Measurements from ENCODE around the gene FNDC3B. TPM values are rescaled to one million over a fixed set of nuclear protein-coding genes. Genes with fewer than 3 reads are reported as not detected.

The FNDC3B gene
- total RNA-seq, 4 donors from 2014 or later, result 59.8 to 72.6 (median 65.6) TPM

GRCh38 chr3:172138792-172139507, 99.6 kb downstream of the FNDC3B start:
- H3K27ac ChIP-seq (replicated peaks in 1 of 4), result peak overlapping the region; percentile 47 to 69 (median 58)
- TF ChIP-seq POLR2AphosphoS5 (IDR thresholded peaks at IDR 0.05) (peak; percentile 37 to 51), CTCF (IDR thresholded peaks at IDR 0.05) (no peak)
- no peak overlapping the region for H3K4me3 ChIP-seq
- 67% methylated on average over 6 of the region's 6 CpGs for WGBS
- H3K27me3 ChIP-seq, result no peaks in the 10 kb centered on the region
- H3K4me1 ChIP-seq, result peaks cover 81 to 87% (median 85%) of the 10 kb centered on the region in 4 donors
- H3K9me3 ChIP-seq, result no peaks in the 10 kb centered on the region
- no peaks in the 10 kb centered on the region for H3K36me3 ChIP-seq
- DNase-seq (ENCODE audit: extremely low spot score), result no peak
- intact Hi-C loops (cut with DNase I), result no loop called here

GRCh38 chr3:172139528-172140276, 100.3 kb downstream of the FNDC3B start:
- Histone ChIP-seq H3K4me1 (peaks cover 79 to 83% (median 81%) of the 10 kb centered on the region in 4 donors), H3K27ac (replicated peaks in 1 of 4) (peak overlapping the region; percentile 58 to 70 (median 68)), H3K4me3 (no peak overlapping the region), H3K36me3 (no peaks in the 10 kb centered on the region), H3K9me3 (no peaks in the 10 kb centered on the region), H3K27me3 (no peaks in the 10 kb centered on the region)
- no peak for DNase-seq (ENCODE audit: extremely low spot score)
- TF ChIP-seq CTCF (IDR thresholded peaks at IDR 0.05), result no peak
- TF ChIP-seq EP300 (IDR thresholded peaks at IDR 0.05), result no peak
- no peak for TF ChIP-seq POLR2AphosphoS5 (IDR thresholded peaks at IDR 0.05)
- TF ChIP-seq POLR2A (IDR thresholded peaks at IDR 0.05; ENCODE audit: low read depth), result no peak
- intact Hi-C loops (cut with DNase I), result no loop called here
- WGBS, result 78% methylated on average over 3 of the region's 3 CpGs

DNA sequence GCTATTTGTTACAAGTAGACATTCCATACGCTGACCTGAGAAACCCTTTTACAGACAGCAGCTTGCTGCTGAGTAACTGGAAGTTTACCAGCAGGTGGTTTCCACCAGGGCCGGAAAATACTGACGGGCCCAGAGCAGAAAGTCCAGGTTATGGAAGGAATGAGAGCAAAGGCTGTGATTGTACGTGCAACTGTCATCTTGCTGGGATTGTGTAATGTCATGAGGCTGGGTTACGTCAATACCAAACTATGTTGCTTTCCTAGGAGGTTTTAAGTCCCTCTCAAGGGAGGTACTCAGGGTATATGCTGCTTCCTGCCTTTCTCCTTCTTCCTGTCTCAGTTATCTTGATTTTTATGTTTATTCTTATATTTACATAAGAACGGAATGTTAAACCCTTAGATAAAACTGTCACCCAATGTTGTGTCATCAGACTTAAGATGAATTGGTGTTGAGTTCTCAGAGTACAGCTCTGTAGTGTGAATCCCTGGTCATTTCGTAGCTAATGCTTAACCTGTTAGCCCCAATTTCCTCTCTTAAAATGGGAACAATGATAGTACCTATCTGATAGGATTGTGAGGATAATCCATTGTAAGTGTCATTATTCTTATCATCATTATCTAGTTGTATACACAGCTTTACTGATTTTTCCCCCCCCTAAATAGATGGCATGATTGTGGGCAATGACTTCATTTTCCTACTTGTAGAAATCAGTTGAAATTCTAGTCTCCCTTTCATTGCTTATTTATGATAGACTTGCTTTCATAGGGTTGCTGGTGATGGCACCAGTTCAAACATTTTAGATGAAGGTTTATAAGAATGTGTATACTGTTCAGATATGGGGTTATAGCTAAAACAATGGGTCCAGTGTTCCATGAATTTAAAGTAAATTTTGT, 101.4 kb downstream of the FNDC3B start:
- WGBS, result 11% methylated on average over 7 of the region's 7 CpGs
- H3K27me3 ChIP-seq, result no peaks in the 10 kb centered on the region
- H3K36me3 ChIP-seq, result no peaks in the 10 kb centered on the region
- H3K4me1 ChIP-seq, result peaks cover 69 to 77% (median 72%) of the 10 kb centered on the region in 4 donors
- peak overlapping the region; percentile 24 to 70 (median 68) for H3K27ac ChIP-seq (replicated peaks in 1 of 4)
- no peaks in the 10 kb centered on the region for H3K9me3 ChIP-seq
- TF ChIP-seq EP300 (IDR thresholded peaks at IDR 0.05), result no peak
- TF ChIP-seq CTCF (IDR thresholded peaks at IDR 0.05), result no peak
- TF ChIP-seq POLR2AphosphoS5 (IDR thresholded peaks at IDR 0.05), result peak; percentile 82 to 86
- no peak for DNase-seq (ENCODE audit: extremely low spot score)
- intact Hi-C loops (cut with DNase I), result no loop called here
- no peak overlapping the region for H3K4me3 ChIP-seq

GRCh38 chr3:172142051-172142863, 102.9 kb downstream of the FNDC3B start:
- H3K27me3 ChIP-seq, result no peaks in the 10 kb centered on the region
- DNase-seq (ENCODE audit: extremely low spot score), result no peak
- no peaks in the 10 kb centered on the region for H3K36me3 ChIP-seq
- WGBS, result 76% methylated on average over 8 of the region's 8 CpGs
- no peak overlapping the region for H3K4me3 ChIP-seq
- intact Hi-C loops (cut with DNase I), result no loop called here
- peak overlapping the region; percentile 45 to 70 (median 68) for H3K27ac ChIP-seq (replicated peaks in 1 of 4)
- H3K4me1 ChIP-seq, result peaks cover 55 to 64% (median 57%) of the 10 kb centered on the region in 4 donors
- TF ChIP-seq POLR2A (IDR thresholded peaks at IDR 0.05; ENCODE audit: low read depth), result no peak
- no peak for TF ChIP-seq EP300 (IDR thresholded peaks at IDR 0.05)
- TF ChIP-seq CTCF (IDR thresholded peaks at IDR 0.05), result no peak
- no peaks in the 10 kb centered on the region for H3K9me3 ChIP-seq

All from esophagus muscularis mucosa (tissue), 4 donors.